Left cardiac atrium (tissue), 4 donors: Measurements from ENCODE around the gene PLG. TPM values are rescaled to one million over a fixed set of nuclear protein-coding genes. Genes with fewer than 3 reads are reported as not detected.
"Not testable (repeated sequence)": the region's sequence is repeated elsewhere in the genome, so short reads cannot be mapped to it uniquely, and the experiment has no call there.

Experiments
- ATAC-seq, 2 donors: fragments of 200-7000 bp; cut with Tn5 transposase; one replicate each; pipeline ENCODE4 v1.9.1; 2020; ENCODE audit warnings: mild to moderate bottlenecking in 2 of 2, moderate library complexity in 2 of 2
- DNase-seq: peaks from one replicate; pipeline ENCODE4 v3.0.0-alpha.2; 2020
- intact Hi-C, 2 donors: fragments of 100-400 bp; cut with DNase I; formaldehyde crosslinking; loops; one replicate each; pipeline versions ENCODE4 v1.14.1 to v1.15.1; 2022 to 2023
- total RNA-seq, 2 donors: library from RNA; stranded (reverse); fragmentation: NEBNext Ultra II Directional; extraction: Animal tissue kit (Norgen Biotek cat#: 25700); gene quantifications; one replicate each; pipeline ENCODE4 v1.2.1, GENCODE V29; 2021
- donor health status: DM: no; HTN: yes; CAD: no.
- donor health status: DM: no; HTN: yes; CAD: no; lungs with severe emphysema.
- donor health status: DM: yes; HTN: yes; CAD: no.
- donor health status: Dilated cardiomyopathy.

The PLG gene
- total RNA-seq, 2 donors from 2014 or later: not detected

DNA sequence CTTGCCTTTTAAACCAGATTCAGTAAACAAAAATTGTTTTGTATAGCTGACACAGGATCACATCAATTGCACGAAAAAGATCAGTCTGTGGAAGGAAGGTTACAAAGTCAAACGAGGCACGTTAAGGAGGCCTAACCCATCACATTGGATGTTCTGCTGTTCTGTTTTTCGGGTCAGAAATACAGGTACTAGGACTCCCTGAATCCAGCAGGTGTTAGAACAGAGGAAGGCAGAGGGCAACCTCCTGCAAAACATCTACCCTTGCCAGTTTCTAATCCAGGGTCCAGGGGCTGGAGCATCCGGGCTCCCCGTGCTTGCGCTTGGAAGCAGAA lies 64.6 kb downstream of the PLG start:
- intact Hi-C loops: no loop called here
- DNase-seq: no peak
- no peak for ATAC-seq

DNA sequence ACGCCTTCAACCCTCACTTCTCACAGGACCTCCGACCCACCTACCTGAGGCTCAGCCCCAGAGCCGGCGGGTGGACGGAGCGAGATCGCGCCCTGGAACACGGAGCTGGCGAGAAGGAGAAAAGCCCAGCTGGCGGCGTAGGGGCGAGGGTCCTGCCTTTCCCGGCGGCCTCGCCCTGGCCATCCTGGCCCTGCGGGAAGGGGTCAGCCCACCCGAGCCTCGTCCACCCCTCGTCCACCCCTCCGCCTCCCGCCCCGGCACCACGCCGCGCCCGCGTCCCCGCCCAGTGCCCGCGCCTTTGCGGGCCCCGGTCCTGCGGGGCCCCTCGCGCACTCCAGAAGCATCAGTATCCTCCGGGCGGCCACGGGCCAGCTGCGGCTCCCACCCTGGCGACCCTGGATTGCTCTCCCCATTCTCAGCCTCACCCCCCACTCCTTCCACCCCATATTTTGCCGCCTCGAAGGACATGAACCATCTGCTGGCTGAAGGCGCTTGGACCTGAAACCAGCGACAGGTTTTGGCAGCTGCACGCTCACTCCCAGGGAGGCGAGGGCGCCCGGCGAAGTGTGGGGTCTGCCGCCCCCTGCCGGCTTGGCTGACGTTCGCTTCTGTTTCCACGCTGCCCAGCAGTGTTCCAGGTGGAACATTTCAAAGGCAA lies 65.1 kb downstream of the PLG start:
- peak; percentile 92 to 94 for ATAC-seq
- intact Hi-C loops: no loop called here

DNA sequence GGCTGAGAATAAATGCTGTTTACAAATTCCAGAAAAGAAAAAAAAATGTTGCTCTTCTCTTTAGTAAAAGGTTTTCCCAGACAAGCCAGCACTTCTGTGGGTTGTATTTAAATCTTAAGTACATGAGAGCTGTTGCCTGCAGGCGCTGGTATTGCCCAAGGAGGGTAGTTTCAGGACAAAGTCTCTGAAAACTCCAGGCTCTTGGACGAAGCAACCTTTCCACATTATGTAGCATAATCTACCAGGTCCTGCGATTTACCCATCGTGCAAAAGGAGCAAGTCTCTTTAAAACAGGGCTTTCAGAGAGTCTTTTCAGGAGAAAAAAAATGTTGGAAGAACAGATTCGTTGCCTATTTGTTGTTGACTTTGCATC lies 65.6 kb downstream of the PLG start:
- DNase-seq (no peak), ATAC-seq (no peak)
- intact Hi-C loops: no loop called here

More for the DNA sequence above, 65.1 kb downstream of the PLG start:
- peak; percentile 68 for DNase-seq

DNA sequence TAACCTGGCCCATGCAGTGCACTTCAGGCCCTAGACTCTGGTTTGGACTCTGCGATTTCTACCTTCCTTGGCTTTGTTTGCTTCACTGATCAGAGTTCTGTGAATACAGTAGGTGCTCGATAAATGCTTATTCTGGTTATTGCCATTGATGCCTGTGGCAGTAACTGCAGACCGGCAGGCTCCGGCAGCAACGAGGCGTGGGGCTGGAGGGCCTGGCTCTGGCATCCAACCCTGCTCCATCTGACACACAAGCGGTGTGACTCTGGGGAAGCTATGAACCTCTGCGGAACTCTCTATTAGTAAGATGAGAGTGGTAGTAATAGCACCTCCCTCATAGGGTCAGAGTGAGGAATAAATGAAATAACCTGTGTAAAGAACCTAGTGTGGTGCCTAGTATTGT lies 66.1 kb downstream of the PLG start:
- ATAC-seq (no peak), DNase-seq (no peak)
- intact Hi-C loops: no loop called here

DNA sequence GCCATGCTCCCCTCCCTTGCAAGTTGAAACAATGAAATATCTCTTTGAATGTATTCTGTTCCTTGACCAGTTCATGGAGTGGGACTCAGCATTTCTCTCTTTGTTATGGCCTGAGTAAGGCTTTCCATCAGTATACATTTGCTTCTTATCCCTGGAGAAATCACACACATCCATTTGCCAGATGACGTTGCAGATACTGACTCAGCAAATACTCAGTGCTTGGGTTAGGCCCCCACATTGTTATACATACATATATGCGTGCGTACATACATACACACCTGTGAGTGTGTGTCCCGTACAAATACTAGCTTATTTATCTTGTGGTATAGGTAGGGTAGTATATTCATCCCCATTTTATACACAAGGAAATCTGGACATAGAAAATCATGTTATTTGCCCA lies 72.4 kb downstream of the PLG start:
- intact Hi-C loops: no loop called here
- DNase-seq (no peak), ATAC-seq (no peak)

DNA sequence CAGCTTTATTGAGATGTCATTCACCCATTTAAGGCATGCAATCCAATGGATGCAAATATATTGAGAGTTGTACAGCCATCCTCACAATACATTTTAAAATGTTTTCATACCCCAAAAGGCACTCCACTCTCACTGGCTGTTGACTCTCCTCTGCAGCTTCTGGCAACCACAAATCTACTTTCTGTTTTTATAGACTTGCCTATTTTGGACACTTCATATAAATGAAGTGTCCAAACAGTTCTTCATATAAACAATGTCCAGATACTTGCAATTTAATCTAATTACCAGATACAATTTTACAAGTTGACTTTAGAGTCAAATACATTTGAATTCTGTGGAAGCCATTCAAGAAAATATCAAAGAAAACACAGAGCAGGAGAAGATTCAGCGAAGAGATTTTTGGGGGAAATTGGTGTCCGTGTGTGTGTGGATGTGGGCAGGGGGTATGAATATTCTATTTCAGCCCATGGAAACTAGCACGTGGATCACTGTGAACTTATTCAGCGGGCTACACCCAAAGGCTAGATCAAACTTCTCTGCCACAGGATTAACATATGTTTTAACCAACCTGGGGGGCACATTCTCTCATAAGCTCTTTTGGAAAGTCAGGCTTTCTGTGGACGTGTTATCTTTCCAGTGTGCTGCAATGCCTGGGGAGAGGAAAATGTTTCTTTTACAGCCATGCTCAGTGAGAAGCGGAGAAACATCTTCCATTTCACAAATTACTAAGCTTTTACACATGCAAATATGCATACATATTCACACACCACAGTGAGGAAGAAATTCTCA lies 73.9 kb downstream of the PLG start:
- ATAC-seq (no peak), DNase-seq (no peak)
- intact Hi-C loops: no loop called here

DNA sequence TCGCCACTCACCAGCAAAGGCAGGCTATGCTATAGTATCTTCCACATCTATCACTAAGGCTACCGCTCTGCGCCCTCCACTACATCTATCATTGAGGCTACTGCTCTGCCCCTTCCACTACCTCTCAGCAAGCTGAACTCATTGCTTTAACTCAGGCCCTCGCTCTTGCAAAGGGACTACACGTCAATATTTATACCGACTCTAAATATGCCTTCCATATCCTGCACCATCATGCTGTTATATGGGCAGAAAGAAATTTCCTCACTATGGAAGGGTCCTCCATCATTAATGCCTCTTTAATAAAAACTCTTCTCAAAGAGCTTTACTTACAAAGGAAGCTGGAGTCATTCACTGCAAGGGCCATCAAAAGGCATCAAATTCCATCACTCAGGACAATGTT lies 77.1 kb downstream of the PLG start:
- intact Hi-C loops, ATAC-seq, DNase-seq: not testable (repeated sequence)

DNA sequence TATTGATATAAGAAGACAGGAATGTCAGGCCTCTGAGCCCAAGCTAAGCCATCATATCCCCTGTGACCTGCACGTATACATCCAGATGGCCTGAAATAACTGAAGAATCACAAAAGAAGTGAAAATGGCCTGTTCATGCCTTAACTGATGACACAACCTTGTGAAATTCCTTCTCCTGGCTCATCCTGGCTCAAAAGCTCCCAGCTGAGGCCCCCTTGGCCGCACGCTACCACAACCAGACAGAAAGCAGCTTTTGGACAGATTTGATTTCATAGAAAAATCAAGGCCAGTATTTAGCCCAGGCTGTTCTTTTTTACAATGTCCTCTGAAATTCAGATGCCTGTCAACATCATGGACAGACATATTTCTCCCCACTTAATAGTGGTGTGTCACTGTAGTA lies 78.6 kb downstream of the PLG start:
- intact Hi-C loops, ATAC-seq, DNase-seq: not testable (repeated sequence)

DNA sequence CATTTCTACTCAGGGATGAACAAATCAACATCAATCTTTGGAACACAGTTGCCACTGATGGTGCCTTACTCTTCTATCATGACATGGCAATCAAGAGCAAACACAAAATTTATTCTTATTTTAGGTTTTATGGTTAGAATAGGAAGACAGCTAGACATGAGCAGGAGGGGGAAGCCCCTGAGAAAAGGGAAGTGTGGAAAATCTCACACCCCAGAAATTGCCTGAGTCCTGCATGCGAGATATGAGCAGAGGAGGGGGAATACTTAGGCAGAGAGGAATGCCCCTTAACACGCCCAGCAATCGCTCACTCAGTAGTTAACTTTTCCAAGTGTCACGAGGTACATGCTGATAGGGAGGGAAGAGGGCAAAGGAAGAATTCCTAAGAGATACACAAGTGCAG lies 79.3 kb downstream of the PLG start:
- ATAC-seq (no peak), DNase-seq (no peak)
- intact Hi-C loops: no loop called here

DNA sequence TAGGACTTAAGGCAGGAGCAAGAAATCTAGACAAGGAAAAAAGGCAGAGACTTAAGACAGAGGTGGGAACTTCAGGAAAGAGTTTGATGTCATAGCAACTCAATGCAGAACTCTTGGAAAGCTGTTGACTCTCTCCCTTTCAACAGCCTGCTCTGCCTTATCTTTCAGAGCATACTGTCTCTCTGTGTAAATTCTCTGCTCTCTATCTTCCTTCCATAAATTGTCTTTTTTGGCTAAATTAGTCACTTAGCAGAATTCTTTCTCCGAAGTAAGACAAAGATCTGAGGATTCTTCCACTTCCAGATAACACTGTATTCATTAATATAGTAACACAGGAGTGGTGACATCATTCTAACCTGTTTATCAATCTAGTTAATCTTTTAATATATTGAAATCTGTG lies 80.2 kb downstream of the PLG start:
- intact Hi-C loops: no loop called here
- ATAC-seq (no peak), DNase-seq (no peak)

DNA sequence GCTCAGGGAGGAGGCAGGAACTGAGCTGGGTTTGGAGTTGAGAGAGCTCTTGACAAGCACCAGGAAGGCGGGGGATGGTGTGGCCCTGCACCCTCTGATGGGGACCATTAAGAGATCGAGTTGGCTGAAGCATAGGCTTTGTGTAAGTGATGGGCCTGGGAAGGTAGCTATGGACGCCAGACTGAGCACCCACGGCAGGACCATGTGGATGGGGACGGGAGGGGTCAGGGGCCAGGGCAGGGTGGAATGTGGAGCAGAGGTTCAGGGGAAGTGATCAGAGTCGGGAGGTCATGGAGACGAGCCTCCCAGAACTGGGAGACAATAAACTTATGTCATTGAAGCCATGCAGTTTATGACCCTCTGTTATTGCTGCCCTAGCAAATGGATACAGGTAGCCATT lies 81.7 kb downstream of the PLG start:
- DNase-seq: no peak
- ATAC-seq: no peak
- intact Hi-C loops: no loop called here

DNA sequence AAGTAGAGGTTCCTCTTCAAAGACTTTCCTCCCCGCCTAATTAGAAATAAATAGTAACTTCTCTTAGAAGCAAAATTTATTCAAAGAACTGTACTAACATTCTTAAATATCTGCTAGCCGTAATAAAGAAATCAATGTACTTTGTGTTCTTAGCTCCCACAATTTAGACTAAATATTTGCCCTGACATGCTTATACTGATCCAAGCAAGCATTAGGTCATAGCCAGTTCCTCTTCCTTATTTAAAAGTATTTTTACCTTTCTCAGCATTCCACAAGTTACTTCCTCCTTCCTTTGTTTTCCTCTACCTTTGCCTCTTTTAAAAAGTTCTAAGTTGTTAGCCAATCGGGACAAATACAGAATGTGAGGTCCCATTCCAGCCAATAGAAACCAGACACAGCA lies 86.1 kb downstream of the PLG start:
- intact Hi-C loops, DNase-seq, ATAC-seq: not testable (repeated sequence)

DNA sequence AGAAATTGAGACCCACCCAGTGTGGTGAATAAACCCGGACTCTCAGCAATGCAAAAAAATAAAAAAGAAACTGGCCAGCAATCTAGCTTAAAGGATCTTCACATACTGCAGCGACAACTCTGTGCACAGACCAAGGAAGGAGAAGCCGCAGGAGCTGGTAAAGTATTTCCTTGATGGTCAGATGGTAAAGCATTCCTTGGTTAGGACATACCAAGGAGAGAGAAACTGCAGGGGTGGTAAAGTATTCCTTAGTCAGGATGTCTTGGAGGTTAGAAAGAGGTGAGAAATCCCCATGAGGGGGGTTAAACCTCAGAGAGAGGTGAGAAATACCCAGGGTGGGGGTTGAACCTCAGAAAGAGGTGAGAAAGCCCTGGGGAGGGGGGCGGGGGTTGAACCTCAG lies 86.8 kb downstream of the PLG start:
- no peak for DNase-seq
- intact Hi-C loops: no loop called here
- no peak for ATAC-seq

DNA sequence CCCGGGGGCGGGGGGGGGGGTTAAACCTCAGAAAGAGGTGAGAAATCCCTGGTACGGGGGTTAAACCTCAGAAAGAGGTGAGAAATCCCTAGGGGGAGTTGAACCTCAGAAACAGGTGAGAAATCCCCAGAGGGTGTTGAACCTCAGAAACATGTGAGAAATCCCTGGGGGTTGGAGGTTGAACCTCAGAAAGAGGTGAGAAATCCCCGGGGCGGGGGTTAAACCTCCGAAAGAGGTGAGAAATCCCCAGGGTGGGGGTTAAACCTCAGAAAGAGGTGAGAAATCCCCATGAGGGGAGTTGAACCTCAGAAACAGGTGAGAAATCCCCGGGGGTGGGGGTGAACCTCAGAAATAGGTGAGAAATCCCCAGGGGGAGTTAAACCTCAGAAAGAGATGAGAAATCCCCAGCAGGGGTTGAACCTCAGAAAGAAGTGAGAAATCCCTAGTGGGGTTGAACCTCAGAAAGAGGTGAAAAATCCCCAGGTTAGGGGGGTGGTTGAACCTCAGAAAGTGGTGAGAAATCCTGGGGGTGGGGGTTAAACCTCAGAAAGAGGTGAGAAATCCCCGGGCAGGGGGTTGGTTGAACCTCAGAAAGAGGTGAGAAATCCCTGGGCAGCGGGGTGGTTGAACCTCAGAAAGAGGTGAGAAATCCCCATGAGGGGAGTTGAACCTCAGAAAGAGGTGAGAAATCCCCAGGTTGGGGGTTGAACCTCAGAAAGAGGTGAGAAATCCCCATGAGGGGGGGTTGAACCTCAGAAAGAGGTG lies 87.4 kb downstream of the PLG start:
- ATAC-seq: no peak
- intact Hi-C loops: no loop called here
- DNase-seq: no peak

DNA sequence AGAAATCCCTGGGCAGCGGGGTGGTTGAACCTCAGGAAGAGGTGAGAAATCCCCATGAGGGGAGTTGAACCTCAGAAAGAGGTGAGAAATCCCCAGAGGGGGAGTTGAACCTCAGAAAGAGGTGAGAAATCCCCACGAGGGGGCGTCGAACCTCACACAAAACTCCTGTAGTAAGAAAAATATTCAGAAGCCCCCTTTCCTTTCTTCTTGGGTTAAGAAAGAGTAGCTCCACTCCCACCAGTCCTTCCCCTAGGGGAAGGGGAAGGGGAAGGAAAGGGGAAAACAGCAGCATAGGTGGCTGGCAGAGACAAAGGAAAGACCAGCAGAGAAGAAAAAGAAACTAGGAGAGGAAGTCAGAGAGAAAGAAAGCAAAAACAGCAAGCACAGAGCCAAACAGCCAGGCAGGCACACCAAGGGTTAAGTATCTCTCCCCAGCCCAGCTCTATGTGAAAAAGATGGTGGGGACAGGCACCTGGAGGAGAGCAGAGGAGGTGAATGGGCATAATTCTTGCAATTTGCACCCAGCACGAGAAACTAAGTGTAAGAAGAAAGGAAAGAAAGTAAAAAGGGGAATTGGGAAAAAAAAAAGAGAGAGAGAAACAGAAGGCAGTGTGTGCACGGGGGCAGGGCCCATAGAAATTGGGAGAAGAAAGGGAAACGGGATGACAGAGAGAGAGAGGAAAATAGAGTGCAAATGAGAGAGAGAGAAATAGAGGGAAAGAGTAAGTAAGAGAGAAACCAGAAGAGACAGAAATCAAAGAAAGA lies 88.2 kb downstream of the PLG start:
- ATAC-seq (no peak), DNase-seq (no peak)
- intact Hi-C loops: no loop called here

DNA sequence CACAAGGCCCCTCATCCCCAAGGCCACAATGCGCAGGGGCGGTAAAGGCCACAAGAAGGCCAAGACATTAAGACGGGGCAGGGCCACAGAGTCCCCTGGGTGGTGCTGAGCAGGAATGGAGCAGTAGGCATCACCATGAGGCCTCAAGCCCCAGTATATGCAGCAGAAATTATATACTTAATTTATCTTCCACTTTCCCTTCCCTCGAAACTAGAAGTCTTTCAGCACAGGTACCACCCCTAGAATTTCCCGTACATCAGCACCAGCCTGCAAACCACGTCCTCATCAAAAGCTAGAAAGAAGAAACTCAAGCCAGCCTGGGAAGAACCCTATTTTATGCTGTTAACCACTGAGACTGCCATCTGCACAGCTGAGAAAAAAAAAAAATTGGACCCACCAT lies 89.4 kb downstream of the PLG start:
- DNase-seq (no peak), ATAC-seq (no peak)
- intact Hi-C loops: no loop called here

DNA sequence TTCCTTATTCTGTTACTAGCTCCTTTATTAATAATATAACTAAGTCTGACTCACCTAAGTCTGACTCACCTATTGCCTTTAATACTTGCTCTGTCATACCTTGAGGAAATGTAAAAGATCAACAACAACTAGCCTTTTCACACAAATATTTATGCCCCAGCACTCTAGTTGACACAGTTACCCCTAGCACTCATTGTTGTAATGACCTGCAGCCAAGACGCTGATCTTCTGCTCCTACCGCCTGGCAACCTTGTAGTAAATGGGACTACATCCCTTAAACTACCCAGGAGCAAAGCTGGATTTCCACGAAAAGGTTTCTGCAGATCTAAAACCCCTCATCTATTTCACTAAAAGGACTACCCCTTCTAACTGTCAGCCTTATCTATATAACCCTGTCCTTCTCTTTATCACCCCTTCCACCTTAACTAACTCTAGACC lies 90.0 kb downstream of the PLG start:
- no peak for ATAC-seq
- no peak for DNase-seq
- intact Hi-C loops: no loop called here

DNA sequence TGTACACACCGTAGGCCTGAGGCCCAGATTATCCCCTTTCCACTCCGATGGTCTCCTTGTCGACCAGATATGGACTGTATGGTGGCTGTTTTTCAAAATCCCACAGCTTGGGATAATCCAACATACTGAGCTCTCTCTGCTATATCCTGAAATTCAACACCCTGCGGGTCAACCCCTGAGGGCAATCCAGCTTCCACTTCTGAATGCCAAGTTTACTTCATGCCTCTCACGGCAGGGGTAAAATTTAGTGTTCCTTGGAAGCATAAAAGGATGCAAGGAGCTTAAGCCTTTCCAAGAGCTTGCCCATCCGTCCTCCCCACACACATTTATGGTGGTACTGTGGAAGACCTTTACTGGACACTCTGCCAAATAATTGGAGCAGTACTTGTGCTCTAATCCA lies 90.7 kb downstream of the PLG start:
- ATAC-seq: no peak
- intact Hi-C loops: no loop called here
- no peak for DNase-seq

DNA sequence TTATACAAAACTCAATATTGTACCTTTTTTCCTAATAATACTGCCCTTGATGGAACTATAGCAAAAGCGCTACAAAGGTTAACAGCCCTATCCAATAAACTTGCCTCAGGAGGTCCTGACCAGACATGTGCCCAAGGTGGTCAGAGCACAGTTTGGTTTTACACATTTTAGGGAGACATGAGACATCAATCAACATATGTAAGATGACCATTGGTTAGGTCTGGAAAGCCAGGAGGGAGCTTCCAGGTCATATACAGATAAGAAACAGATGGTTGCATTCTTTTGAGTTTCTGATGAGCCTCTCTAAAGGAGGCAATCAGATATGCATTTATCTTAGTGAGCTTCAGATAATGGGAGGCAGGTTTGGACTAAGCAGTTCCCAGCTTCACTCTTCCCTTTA lies 91.6 kb downstream of the PLG start:
- DNase-seq (no peak), ATAC-seq (no peak)
- intact Hi-C loops: no loop called here

DNA sequence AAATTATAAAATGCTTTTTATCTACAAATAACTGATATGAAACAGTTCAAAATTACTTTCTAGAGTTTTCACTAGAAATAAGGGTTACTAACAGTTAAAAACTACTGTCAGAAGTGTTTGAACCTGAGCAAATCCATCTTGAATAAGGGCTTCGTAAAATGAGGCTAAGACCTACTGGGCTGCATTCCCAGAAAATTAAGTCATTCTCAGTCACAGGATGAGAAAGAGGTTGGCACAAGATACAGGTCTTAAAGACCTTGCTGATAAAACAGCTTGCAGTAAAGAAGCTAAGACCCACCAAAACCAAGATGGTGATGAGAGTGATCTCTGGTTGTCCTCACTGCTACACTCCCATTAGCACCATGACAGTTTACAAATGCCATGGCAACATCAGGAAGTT lies 93.7 kb downstream of the PLG start:
- intact Hi-C loops: no loop called here
- DNase-seq (no peak), ATAC-seq (no peak)
